Central memory CD8-positive, alpha-beta T cell (primary cell): ENCODE measurements around the gene SP140L.
"Not testable (repeated sequence)": the region's sequence is repeated elsewhere in the genome, so short reads cannot be mapped to it uniquely, and the experiment has no call there.

Experiments
- ATAC-seq: fragments of 150-1000 bp; cut with Tn5 transposase; replicated peaks from 2 replicates; pipeline ENCODE4 v1.10.0; 2022; ENCODE audit warnings: mild to moderate bottlenecking, moderate FRiP score, moderate number of reproducible peaks; ENCODE audit not compliant: poor library complexity, severe bottlenecking; ENCODE audit errors: extremely low read depth
- DNase-seq, 2 donors: peaks; one replicate each; pipeline ENCODE4 v3.0.0; 2021; ENCODE audit warnings: low spot score in 2 of 2
- H3K27ac Mint-ChIP-seq: one replicate; pipeline ENCODE4 v1.8.0; 2022; ENCODE audit warnings: low read depth, mild to moderate bottlenecking, moderate library complexity, mixed read lengths
- H3K27me3 Mint-ChIP-seq: one replicate; pipeline ENCODE4 v1.8.0; 2022; ENCODE audit warnings: mixed read lengths
- H3K36me3 Mint-ChIP-seq: one replicate; pipeline ENCODE4 v1.8.0; 2022; ENCODE audit warnings: mild to moderate bottlenecking, moderate library complexity, mixed read lengths; ENCODE audit not compliant: insufficient read depth
- H3K4me1 Mint-ChIP-seq: one replicate; pipeline ENCODE4 v1.8.0; 2022; ENCODE audit warnings: mixed read lengths
- H3K4me3 Mint-ChIP-seq: one replicate; pipeline ENCODE4 v1.8.0; 2022; ENCODE audit warnings: mild to moderate bottlenecking, moderate library complexity, mixed read lengths
- H3K9me3 Mint-ChIP-seq: one replicate; pipeline ENCODE4 v1.8.0; 2022; ENCODE audit warnings: mixed read lengths

The SP140L gene

GRCh38 chr2:230418341-230419016, 91.5 kb downstream of the SP140L start:
- H3K4me3 Mint-ChIP-seq = peak overlapping the region; percentile 80
- peaks cover 35% of the 10 kb centered on the region for H3K36me3 Mint-ChIP-seq
- ATAC-seq = no peak
- no peak for DNase-seq
- peak overlapping the region; percentile 91 for H3K27ac Mint-ChIP-seq
- H3K27me3 Mint-ChIP-seq = no peaks in the 10 kb centered on the region
- no peaks in the 10 kb centered on the region for H3K9me3 Mint-ChIP-seq
- peaks cover 84% of the 10 kb centered on the region for H3K4me1 Mint-ChIP-seq

DNA sequence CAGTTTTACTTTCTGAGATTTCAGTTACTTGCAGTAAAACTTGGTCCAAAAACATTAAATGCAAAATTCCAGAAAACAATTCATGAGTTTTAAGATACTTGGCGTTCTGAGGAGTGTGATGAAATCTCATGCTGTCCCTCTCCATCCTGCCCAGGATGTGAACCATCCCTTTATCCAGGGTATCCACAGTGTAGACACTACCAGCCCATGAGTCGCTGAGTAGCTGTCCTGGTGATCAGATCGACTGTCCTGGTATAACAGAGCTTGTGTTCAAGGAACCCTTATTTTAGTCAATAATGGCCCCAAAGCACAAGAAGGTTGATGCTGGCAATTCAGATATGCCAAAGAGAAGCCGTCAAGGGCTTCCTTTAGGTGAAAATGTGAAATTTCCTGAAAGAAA, 92.2 kb downstream of the SP140L start:
- H3K4me1 Mint-ChIP-seq = peaks cover 86% of the 10 kb centered on the region
- H3K36me3 Mint-ChIP-seq = peaks cover 41% of the 10 kb centered on the region
- H3K27me3 Mint-ChIP-seq = no peaks in the 10 kb centered on the region
- no peak for ATAC-seq
- no peak for DNase-seq
- peak overlapping the region; percentile 91 for H3K27ac Mint-ChIP-seq
- H3K4me3 Mint-ChIP-seq = peak overlapping the region; percentile 80
- no peaks in the 10 kb centered on the region for H3K9me3 Mint-ChIP-seq

DNA sequence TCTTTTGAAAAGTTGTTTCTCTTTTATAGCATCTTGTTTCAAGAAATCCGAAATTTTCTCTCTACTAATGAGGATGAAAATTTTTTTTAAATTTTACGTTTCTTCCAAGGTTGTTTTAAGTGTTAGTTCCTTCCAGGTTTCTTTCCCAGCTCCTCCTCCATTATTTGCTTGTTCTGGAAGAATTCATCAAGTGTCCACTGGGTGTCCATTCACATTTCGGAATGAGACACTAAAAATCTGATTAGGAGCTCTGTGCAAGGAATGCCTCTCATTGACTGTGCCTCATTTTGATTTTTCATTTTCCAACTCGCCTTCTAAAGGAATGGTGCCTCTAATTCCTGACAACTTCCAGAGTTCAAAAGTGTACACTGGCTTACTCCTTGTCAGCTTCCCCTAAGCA, 95.2 kb downstream of the SP140L start:
- no peak for DNase-seq
- Mint-ChIP-seq H3K36me3 (peaks cover 48% of the 10 kb centered on the region), H3K4me1 (peaks cover 94% of the 10 kb centered on the region), H3K27me3 (no peaks in the 10 kb centered on the region), H3K9me3 (no peaks in the 10 kb centered on the region), H3K4me3 (peak overlapping the region; percentile 80), H3K27ac (peak overlapping the region; percentile 52)
- ATAC-seq = no peak

DNA sequence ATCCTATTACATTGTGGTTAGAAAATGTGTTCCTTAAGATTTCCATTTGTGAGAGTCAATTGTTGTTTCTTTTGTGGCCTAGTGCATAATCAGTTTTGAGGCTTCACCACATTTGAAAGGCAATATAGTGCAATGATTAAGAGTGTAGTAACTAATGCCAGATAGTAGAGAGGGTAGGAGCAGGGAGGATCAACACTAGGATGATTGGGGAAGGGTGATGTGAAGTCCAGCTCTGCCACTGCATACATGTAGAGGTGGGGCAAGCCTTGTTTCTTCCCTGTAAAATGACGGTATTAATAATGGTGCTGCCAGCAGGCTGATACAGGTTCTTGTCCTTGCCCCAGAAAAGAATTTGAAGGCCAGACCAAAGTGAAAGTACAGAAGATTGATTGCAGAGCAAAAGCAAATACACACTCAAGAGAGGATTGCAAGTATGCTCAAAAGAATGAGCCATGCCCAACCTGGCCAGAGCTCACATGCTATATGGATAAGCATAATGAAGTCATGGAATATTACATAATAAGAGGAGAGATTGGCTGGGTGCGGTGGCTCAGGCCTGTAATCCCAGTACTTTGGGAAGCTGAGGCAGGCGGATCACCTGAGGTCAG, 97.0 kb downstream of the SP140L start:
- Mint-ChIP-seq H3K36me3 (peaks cover 47% of the 10 kb centered on the region), H3K4me1 (peaks cover 91% of the 10 kb centered on the region), H3K27me3 (no peaks in the 10 kb centered on the region), H3K4me3 (peak overlapping the region; percentile 56), H3K9me3 (no peaks in the 10 kb centered on the region), H3K27ac (peak overlapping the region; percentile 52)
- DNase-seq = no peak
- ATAC-seq = no peak

DNA sequence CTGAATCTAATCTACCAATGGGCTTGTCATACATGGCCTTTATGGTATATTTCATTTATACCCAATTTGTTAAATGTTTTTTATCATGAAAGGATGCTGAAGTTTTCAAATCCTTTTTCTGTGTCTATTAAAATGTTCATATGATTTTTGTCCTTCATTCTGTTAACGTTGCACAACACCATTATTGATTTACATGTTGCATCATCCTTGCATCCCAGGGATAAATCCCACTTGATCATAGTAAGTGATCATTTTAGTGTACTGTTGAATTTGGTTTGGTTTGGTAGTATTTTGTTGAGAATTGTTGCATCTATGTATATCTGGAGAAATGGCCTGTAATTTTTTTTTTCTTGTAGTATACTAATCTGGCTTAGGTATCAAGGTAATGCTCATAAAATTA, 98.4 kb downstream of the SP140L start:
- peak overlapping the region; percentile 23 for H3K4me3 Mint-ChIP-seq
- peaks cover 88% of the 10 kb centered on the region for H3K4me1 Mint-ChIP-seq
- DNase-seq (no peak), ATAC-seq (no peak)
- H3K9me3 Mint-ChIP-seq = peaks cover 5% of the 10 kb centered on the region
- no peaks in the 10 kb centered on the region for H3K27me3 Mint-ChIP-seq
- H3K36me3 Mint-ChIP-seq = peaks cover 49% of the 10 kb centered on the region
- peak overlapping the region; percentile 84 for H3K27ac Mint-ChIP-seq

GRCh38 chr2:230429513-230429912, 102.5 kb downstream of the SP140L start:
- no peak overlapping the region for H3K4me3 Mint-ChIP-seq
- ATAC-seq = no peak
- peaks cover 23% of the 10 kb centered on the region for H3K36me3 Mint-ChIP-seq
- peaks cover 5% of the 10 kb centered on the region for H3K9me3 Mint-ChIP-seq
- no peaks in the 10 kb centered on the region for H3K27me3 Mint-ChIP-seq
- DNase-seq = no peak
- peaks cover 72% of the 10 kb centered on the region for H3K4me1 Mint-ChIP-seq
- peak overlapping the region; percentile 54 for H3K27ac Mint-ChIP-seq

- DNase-seq = no peak
- Mint-ChIP-seq H3K4me1 (peaks cover 64% of the 10 kb centered on the region), H3K36me3 (peaks cover 21% of the 10 kb centered on the region)
These were observed 104.2 kb downstream of the SP140L start for GRCh38 chr2:230430957-230431910.

DNA sequence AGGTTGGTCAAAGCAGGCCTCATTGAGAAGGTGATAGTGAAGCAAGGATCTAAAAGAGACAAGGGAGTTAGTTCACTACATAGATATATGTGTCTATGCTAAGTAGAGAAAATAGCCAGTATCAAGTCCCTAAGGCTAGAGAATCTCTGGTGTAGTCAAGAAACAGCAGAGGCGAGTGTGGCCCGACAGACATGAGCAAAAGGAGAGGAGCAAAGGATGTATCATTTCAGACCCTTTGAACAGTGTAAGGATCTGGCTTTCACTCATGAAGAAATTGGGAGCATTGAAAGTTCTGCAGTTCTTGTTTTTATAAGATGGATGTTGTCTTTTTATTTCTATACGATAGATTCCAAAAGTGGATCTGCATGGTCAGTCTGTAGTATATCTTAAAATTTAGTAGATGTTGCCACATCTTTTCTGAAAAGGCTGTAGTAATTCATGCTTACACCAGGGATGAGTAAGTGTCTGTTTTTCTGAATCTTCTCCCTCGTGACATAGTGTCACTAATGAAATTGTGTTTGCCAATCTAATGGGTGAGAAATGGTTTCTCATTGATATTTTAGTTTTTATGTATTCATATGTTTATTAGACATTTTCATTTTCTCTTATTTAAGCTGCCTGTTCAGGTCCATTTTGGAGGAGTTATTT, 107.8 kb downstream of the SP140L start:
- no peaks in the 10 kb centered on the region for H3K27me3 Mint-ChIP-seq
- peaks cover 48% of the 10 kb centered on the region for H3K4me1 Mint-ChIP-seq
- no peak overlapping the region for H3K4me3 Mint-ChIP-seq
- peaks cover 21% of the 10 kb centered on the region for H3K36me3 Mint-ChIP-seq
- H3K9me3 Mint-ChIP-seq = peaks cover 5% of the 10 kb centered on the region
- H3K27ac Mint-ChIP-seq = peak overlapping the region; percentile 85
- no peak for ATAC-seq
- DNase-seq = no peak

More at GRCh38 chr2:230430957-230431910, 104.2 kb downstream of the SP140L start:
- peak overlapping the region; percentile 3 for H3K4me3 Mint-ChIP-seq
- peak; percentile 54 for ATAC-seq
- no peaks in the 10 kb centered on the region for H3K27me3 Mint-ChIP-seq
- H3K27ac Mint-ChIP-seq = peak overlapping the region; percentile 26
- peaks cover 6% of the 10 kb centered on the region for H3K9me3 Mint-ChIP-seq

GRCh38 chr2:230435431-230435830, 108.4 kb downstream of the SP140L start:
- Mint-ChIP-seq H3K27ac (peak overlapping the region; percentile 85), H3K9me3 (peaks cover 5% of the 10 kb centered on the region), H3K4me1 (peaks cover 44% of the 10 kb centered on the region), H3K36me3 (peaks cover 17% of the 10 kb centered on the region), H3K27me3 (no peaks in the 10 kb centered on the region), H3K4me3 (no peak overlapping the region)
- no peak for ATAC-seq
- no peak for DNase-seq

- not testable (repeated sequence) for H3K27me3 Mint-ChIP-seq, ATAC-seq, H3K9me3 Mint-ChIP-seq, DNase-seq
- Mint-ChIP-seq H3K4me3 (peak overlapping the region; percentile 51), H3K27ac (peak overlapping the region; percentile 95), H3K36me3 (peaks cover 26% of the 10 kb centered on the region), H3K4me1 (peaks cover 45% of the 10 kb centered on the region)
These were observed 112.1 kb downstream of the SP140L start for GRCh38 chr2:230439121-230439520.

GRCh38 chr2:230439590-230439989, 112.6 kb downstream of the SP140L start:
- Mint-ChIP-seq H3K36me3 (peaks cover 29% of the 10 kb centered on the region), H3K4me1 (peaks cover 41% of the 10 kb centered on the region), H3K4me3 (peak overlapping the region; percentile 51), H3K9me3 (peaks cover 5% of the 10 kb centered on the region), H3K27ac (peak overlapping the region; percentile 95), H3K27me3 (no peaks in the 10 kb centered on the region)
- ATAC-seq (no peak), DNase-seq (no peak)

GRCh38 chr2:230441227-230441897, 114.4 kb downstream of the SP140L start:
- Mint-ChIP-seq H3K4me1 (peaks cover 44% of the 10 kb centered on the region), H3K9me3 (peaks cover 3% of the 10 kb centered on the region), H3K27me3 (no peaks in the 10 kb centered on the region), H3K36me3 (peaks cover 32% of the 10 kb centered on the region), H3K4me3 (peak overlapping the region; percentile 59), H3K27ac (peak overlapping the region; percentile 77)
- DNase-seq (peak in 1 of 2 donors; percentile 32), ATAC-seq (peak; percentile 97)
